NCI-H524 treated with DMSO at 0.1 percent for 48 hours (cell line): ENCODE results near the gene NEAT1.
"Not testable (repeated sequence)": the region's sequence is repeated elsewhere in the genome, so short reads cannot be mapped to it uniquely, and the experiment has no call there.

Experiments
- DNase-seq: peaks from one replicate; lab custom pipeline; 2025; lab: John Stamatoyannopoulos, UW

The NEAT1 gene

GRCh38 chr11:65448418-65449105 lies 26.0 kb downstream of the NEAT1 start:
- no peak for DNase-seq

- DNase-seq = not testable (repeated sequence)
These were observed 28.7 kb downstream of the NEAT1 start for GRCh38 chr11:65451301-65451700.

DNA sequence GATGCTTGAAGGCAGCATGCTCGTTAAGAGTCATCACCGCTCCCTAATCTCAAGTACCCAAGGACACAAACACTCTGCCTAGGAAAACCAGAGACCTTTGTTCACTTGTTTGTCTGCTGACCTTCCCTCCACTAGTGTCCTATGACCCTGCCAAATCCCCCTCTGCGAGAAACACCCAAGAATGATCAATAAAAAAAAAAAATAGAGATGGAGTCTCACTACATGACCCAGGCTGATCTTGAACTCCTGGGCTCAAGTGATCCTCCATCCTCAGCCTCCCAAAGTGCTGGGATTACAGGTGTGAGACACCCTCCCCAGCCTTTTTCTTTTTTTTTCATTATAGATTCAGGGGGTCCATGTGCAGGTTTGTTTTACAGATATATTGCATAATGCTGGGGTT lies 29.7 kb downstream of the NEAT1 start:
- not testable (repeated sequence) for DNase-seq

- DNase-seq = no peak
These were observed 30.4 kb downstream of the NEAT1 start for GRCh38 chr11:65452806-65453490.

DNA sequence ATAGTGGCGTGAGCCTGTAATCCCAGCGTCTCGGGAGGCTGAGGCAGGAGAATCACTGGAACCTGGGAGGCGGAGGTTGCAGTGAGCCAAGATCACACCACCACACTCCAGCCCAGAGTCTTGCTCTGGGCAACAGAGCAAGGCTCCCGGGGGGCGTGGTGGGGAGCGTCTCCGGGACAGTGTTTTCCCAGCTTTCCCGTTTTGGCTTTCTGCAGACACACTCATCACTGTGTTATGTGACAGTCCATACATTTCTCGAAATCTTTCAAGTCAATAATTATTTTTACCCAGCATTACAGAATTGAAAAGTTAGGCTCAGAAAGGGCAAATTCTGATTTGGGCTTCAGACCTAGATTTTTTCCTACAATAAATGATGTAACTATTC lies 31.7 kb downstream of the NEAT1 start:
- DNase-seq = no peak

DNA sequence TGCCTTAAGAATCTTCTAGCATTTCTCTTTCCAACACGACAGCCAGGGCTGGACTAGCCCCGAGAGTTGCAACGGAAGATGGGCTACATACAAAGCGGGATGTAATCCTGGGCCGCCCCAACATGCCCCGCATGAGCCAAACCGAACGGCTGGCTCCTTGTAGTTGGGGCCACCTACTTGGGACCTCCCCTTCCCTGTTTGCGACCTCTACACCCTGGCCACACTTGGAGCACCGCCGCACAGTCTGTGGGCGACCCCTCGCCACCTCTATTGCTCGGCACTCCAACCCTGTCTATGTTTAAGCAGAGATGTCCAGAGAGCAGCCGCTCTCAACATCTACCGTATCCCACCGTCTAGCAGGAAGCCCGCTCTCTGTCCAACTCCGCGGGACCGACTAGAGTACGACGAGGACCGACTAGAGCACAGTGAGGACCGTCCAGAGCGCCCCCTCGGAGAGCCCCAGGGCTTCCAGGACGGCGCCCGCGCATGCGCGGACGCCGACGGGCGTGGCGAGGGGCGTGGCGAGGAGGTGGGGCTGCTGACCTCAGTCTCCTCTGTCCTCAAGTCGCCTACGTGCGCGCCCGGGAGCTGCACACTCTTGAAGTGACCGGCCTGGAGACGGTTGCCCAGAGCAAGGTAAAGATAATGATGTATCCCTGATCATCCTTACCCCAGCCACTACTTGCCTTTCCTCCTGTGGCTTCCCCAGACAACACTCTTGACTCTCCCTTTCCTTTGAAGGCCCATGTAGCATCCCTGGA lies 32.3 kb downstream of the NEAT1 start:
- DNase-seq = no peak

GRCh38 chr11:65456418-65456817 lies 33.8 kb downstream of the NEAT1 start:
- no peak for DNase-seq

- no peak for DNase-seq
These were observed 37.0 kb downstream of the NEAT1 start for GRCh38 chr11:65459552-65459951.

DNA sequence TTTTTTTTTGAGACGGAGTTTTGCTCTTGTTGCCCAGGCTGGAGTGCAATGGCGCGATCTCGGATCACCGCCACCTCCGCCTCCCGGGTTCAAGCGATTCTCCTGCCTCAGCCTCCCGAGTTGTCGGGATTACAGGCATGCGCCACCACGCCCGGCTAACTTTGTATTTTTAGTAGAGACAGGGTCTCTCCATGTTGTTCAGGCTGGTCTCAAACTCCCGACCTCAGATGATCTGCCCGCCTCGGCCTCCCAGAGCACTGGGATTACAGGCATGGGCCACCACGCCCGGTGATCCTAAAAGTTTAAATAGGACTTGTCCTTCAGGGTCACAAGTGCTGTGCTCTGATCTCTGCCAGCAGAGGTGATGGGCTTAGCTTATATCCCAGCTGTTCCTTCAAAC lies 42.9 kb downstream of the NEAT1 start:
- not testable (repeated sequence) for DNase-seq

GRCh38 chr11:65467306-65467705 lies 44.7 kb downstream of the NEAT1 start:
- DNase-seq = not testable (repeated sequence)

DNA sequence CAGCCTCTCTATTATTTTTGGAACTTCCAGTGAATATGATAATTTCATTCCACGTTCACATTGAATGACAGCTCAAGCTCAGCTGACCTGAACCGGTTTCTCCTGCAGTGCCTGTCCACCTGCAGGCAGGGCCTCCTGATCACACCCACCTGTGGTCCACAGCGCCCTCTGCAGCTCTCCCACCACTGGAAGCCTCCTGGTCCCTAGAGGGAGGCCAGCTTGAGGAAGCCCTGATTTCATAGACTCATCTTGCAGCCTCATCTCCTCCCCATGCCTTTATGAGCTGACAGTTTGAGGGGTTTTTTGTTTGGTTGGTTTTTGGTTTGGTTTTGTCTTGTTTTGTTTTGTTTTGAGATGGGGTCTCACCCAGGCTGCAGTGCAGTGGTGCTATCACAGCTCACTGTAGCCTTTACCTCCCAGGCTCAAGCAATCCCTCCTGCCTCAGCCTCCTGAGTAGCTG lies 46.3 kb downstream of the NEAT1 start:
- no peak for DNase-seq

DNA sequence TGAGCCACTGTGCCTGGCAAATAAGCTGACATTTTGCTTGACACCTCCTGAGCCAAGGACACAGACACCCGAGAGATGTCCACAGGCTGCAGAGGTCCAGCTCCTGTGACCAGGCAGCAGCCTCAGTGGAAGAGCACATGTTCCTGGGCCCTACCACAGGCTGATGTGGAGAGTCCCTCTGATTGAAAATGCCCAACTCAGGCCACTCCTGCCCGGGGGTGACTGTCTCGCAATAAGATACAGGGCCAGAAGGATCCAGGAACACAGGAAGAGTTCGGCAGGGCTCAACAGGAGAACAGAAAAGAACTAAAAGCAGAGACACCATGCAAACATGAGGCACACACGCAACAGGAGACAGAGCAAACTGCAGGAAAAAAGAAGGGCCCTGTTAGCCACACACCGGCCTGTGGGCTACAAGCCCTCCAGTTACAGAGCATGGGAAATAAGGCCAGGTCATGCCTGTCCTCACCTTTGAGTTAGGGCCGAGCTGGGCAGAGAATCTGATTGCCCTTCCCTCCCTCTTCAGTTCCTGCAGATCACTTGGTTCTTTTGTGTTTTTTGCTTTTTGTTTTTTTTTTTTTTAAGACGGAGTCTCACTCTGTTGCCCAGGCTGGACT lies 47.9 kb downstream of the NEAT1 start:
- DNase-seq = no peak

- DNase-seq = no peak
These were observed 48.9 kb downstream of the NEAT1 start for GRCh38 chr11:65471447-65471891.

DNA sequence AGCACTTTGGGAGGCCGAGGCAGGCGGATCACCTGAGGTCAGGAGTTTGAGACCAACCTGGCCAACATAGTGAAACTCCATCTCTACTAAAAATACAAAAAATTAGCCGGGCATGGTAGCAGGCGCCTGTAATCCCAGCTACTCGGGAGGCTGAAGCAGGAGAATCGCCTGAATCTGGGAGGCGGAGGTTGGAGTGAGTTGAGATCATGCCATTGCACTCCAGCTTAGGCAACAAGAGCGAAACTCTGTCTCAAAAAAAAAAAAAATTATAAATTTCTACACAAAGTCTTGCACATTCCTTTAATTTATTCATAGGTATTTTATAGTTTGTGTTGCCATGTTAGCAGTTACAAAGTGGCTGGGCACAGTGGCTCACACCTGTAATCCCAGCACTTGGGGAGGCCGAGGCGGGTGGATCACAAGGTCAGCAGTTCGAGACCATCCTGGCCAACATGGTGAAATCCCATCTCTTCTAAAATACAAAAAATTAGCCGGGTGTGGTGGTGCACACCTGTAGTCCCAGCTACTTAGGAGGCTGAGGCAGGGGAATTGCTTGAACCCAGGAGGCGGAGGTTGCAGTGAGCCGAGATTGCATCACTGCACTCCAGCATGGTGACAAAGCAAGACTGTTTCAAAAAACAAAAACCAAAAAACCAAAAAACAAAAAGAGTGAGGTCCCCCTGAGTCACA lies 50.1 kb downstream of the NEAT1 start:
- DNase-seq = not testable (repeated sequence)

DNA sequence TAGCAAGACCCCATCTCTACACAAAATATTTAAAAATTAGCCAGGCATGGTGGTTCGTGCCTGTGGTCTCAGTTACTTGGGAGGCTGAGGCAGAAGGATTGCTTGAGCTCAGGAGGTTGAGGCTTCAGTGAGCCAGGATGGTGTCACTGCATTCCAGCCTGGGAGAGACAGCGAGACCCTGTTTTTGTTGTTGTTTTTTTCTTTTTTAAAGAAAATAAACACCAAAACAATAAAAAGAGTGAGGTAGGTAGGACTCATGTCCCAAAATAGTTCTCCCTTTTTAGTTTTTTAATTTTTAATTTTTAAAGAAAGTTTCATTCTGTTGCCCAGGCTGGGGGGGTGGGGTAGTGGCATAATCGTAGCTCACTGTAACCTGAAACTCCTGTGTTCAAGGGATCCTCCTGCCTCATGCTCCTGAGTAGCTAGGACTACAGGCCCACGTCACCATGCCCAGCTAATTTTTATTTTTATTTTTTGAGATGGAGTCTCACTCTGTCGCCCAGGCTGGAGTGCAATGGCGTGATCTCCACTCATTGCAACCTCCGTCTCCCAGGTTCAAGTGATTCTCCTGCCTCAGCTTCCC lies 50.8 kb downstream of the NEAT1 start:
- DNase-seq = no peak

DNA sequence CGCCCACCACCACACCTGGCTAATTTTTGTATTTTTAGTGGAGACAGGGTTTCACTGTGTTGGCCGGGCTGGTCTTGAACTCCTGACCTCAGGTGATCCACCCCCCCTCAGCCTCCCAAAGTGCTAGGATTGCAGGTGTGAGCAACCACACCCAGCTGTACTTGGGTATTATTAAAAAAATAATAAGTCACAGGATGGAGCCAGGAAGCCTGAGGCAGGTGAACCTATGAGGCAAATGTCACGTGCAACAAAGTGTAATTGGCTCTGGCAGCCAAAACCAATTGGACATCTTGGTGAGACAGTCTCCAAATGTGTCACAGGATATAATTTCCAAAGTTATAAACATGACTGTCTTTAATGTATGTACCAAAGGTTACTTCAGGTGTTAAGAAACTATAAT lies 52.3 kb downstream of the NEAT1 start:
- DNase-seq = no peak

DNA sequence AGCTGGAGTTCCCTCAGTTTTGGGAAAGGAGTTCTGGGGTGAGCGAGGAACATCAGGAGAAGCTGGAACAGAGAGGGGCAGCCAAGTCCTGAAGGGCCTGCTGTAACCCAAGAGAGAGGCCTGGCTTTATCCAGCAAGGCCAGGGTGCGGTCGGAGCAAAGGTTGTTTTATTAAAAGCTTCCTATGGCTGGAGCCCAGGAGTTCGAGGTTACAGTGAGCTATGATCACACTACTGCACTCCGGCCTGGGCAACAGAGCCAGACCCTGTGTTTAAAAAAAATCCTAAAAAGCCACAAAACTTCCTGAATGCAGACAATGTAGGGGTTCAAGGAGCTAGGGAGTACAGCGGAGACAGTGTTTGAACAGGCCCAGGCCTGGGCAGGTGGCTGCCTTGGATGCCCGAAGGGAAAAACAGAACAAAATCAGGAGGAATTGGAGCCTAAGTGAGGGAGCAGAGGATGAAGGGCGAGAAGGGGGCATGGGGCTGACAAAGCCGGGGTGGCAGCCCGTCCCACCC lies 54.1 kb downstream of the NEAT1 start:
- no peak for DNase-seq

GRCh38 chr11:65477149-65477965 lies 54.8 kb downstream of the NEAT1 start:
- peak; percentile 38 for DNase-seq

DNA sequence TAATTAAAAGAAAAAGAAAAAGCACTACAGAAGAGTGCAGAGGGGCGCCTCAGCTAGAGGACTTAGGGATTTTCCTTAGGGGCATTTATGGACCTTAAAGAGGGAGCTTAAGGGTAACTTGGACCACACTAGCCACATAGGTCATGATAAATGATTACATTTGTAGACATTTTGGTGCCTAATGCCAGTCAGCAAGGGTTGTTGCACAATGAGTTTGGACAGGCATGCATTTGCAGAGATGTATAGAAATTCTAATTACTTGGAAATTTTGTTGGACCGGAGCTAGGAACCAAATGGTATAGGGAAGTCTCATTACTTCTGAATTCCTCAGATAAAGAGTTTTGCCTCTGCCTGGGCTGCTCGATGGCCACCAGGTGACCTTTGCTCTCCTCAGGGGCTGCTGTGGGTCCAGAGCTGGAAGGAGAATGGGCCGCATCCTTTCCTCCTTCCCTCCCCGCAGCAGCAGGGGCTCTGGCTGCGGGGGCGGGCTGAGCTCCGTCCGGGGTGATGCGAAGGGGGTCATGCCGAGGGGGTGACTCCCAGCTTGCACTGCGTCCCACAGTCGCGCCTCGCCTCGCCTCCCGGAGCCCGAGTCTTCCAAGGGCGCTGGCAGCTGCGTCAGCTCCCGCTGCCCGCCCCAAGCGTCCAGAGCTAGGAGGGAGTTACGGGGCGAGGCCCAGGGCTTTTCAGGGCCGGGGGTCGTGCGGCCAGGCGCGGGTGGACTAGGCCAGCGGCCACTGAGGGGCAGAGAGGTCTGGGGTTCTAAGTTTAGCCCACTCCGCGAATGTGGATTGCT lies 56.0 kb downstream of the NEAT1 start:
- no peak for DNase-seq
